Loucy (cell line): ENCODE data around the gene MCU.

ENCODE experiments used
- H2AFZ ChIP-seq: fragments of 200-600 bp; sonication (generic); 2 replicates; pipeline ENCODE4 v1.6.0; 2016; ENCODE audit warnings: antibody characterized with exemption, mild to moderate bottlenecking, low read length, moderate library complexity
- H3F3A ChIP-seq: fragments of 200-600 bp; 2 replicates; pipeline ENCODE4 v1.6.0; 2016; ENCODE audit warnings: antibody characterized with exemption, low read depth, mild to moderate bottlenecking
- H3K27me3 ChIP-seq: fragments of 200-600 bp; sonication (generic); 2 replicates; pipeline ENCODE4 v1.6.1; 2014; ENCODE audit warnings: low read length, mild to moderate bottlenecking; ENCODE audit not compliant: insufficient read depth, poor library complexity, severe bottlenecking
- H3K36me3 ChIP-seq: fragments of 200-600 bp; sonication (generic); 2 replicates; pipeline ENCODE4 v1.6.1; 2016; ENCODE audit warnings: low read length; ENCODE audit not compliant: insufficient read depth
- H3K4me1 ChIP-seq: fragments of 200-600 bp; sonication (generic); 2 replicates; pipeline ENCODE4 v1.5.1; 2014; ENCODE audit warnings: low read length, mild to moderate bottlenecking; ENCODE audit not compliant: insufficient read depth, poor library complexity, severe bottlenecking
- H3K4me2 ChIP-seq: fragments of 200-600 bp; sonication (generic); 2 replicates; pipeline ENCODE4 v1.6.0; 2014; ENCODE audit warnings: antibody characterized with exemption, low read length, low read depth, mild to moderate bottlenecking; ENCODE audit not compliant: poor library complexity, severe bottlenecking
- H3K4me3 ChIP-seq: fragments of 200-600 bp; sonication (generic); 2 replicates; pipeline ENCODE4 v1.5.1; 2014; ENCODE audit warnings: low read length, mild to moderate bottlenecking, mixed read lengths; ENCODE audit not compliant: poor library complexity, severe bottlenecking
- H3K79me2 ChIP-seq: fragments of 200-600 bp; sonication (generic); 2 replicates; pipeline ENCODE4 v1.6.1; 2014; ENCODE audit warnings: low read length; ENCODE audit not compliant: insufficient read depth
- H3K9ac ChIP-seq: fragments of 200-600 bp; sonication (generic); 2 replicates; pipeline ENCODE4 v1.6.0; 2014; ENCODE audit warnings: mild to moderate bottlenecking, low read depth, low read length, moderate library complexity; ENCODE audit not compliant: poor library complexity, severe bottlenecking
- H3K9me2 ChIP-seq: fragments of 200-600 bp; sonication (generic); replicated peaks from 2 replicates; pipeline ENCODE4 v1.6.1; 2016; ENCODE audit warnings: low read depth, low read length, mixed read lengths
- H3K9me3 ChIP-seq: fragments of 200-600 bp; sonication (generic); 2 replicates; pipeline ENCODE4 v1.6.1; 2014; ENCODE audit warnings: mild to moderate bottlenecking, antibody characterized with exemption, low read length, low read depth; ENCODE audit not compliant: insufficient read depth
- H4K20me1 ChIP-seq: fragments of 200-600 bp; sonication (generic); 2 replicates; pipeline ENCODE4 v1.6.0; 2014; ENCODE audit warnings: antibody characterized with exemption, low read length, mild to moderate bottlenecking; ENCODE audit not compliant: insufficient read depth, poor library complexity, severe bottlenecking
- EZH2phosphoT487 ChIP-seq: fragments of 200-600 bp; IDR thresholded peaks from 2 replicates; pipeline ENCODE4 v1.6.1; 2018; ENCODE audit warnings: antibody characterized with exemption, mild to moderate bottlenecking, moderate library complexity, borderline replicate concordance
- TF ChIP-seq, protein P1 (sequence below): fragments of 200-600 bp; sonication (generic); conservative IDR thresholded peaks from 2 replicates; pipeline ENCODE4 v1.5.1; 2014; ENCODE audit warnings: mild to moderate bottlenecking, antibody characterized with exemption, low read length

MCU gene

DNA sequence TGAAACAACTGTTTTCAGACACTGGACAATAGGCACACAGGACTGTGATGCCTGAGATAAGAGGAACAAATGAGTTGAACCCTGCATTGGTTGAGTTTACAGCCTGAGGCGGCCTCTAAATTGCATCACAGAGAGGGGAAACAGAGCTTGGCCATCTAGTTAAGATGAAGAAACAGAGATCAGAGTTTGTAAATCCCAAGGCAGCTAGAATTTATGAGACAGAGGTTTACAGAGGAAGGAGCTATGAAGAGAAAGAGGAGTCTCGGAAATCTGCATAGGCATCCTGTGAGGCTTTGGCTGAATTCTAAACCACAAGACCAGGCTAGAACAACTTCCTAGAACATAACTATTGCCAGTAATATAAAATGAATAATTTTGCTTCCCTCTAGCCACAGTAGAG is 160.6 kb downstream of the MCU start:
- H3K9me3 ChIP-seq = no peaks in the 10 kb centered on the region; the same call in 1 of the 2 replicates
- H3K9ac ChIP-seq = no peak overlapping the region
- 0 out of 2 replicates have a peak, but pooled peaks have one; percentile 9 for TF ChIP-seq EZH2phosphoT487
- TF ChIP-seq, protein P1, sequence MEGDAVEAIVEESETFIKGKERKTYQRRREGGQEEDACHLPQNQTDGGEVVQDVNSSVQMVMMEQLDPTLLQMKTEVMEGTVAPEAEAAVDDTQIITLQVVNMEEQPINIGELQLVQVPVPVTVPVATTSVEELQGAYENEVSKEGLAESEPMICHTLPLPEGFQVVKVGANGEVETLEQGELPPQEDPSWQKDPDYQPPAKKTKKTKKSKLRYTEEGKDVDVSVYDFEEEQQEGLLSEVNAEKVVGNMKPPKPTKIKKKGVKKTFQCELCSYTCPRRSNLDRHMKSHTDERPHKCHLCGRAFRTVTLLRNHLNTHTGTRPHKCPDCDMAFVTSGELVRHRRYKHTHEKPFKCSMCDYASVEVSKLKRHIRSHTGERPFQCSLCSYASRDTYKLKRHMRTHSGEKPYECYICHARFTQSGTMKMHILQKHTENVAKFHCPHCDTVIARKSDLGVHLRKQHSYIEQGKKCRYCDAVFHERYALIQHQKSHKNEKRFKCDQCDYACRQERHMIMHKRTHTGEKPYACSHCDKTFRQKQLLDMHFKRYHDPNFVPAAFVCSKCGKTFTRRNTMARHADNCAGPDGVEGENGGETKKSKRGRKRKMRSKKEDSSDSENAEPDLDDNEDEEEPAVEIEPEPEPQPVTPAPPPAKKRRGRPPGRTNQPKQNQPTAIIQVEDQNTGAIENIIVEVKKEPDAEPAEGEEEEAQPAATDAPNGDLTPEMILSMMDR = no peak
- no peaks in the 10 kb centered on the region for H3K79me2 ChIP-seq
- no peak overlapping the region for H2AFZ ChIP-seq
- no peaks in the 10 kb centered on the region for H4K20me1 ChIP-seq
- no peaks in the 10 kb centered on the region for H3F3A ChIP-seq
- H3K27me3 ChIP-seq = no peaks in the 10 kb centered on the region
- H3K4me2 ChIP-seq = no peak overlapping the region
- H3K4me3 ChIP-seq = no peak overlapping the region
- no peaks in the 10 kb centered on the region for H3K4me1 ChIP-seq
- no peaks in the 10 kb centered on the region for H3K36me3 ChIP-seq
- no peaks in the 10 kb centered on the region for H3K9me2 ChIP-seq

DNA sequence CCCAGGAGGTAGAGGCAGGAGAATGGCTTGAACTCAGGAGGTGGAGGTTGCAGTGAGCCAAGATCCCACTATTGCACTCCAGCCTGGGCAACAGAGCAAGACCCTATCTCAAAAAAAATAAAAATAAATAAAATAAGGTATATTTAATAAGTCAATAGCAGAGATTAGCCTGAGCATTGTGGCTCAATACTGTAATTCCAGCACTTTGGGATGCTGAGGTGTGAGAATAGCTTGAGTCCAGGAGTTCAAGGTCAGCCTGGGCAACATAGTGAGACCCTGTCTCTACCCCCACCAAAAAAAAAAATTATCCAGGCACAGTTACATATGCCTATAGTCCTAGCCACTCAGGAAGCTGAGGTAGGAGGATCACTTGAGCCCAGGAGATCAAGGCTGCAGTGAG is 163.2 kb downstream of the MCU start:
- Histone ChIP-seq H3K36me3 (no peaks in the 10 kb centered on the region), H3K27me3 (no peaks in the 10 kb centered on the region), H3K4me2 (no peak overlapping the region), H4K20me1 (no peaks in the 10 kb centered on the region), H3K79me2 (no peaks in the 10 kb centered on the region), H3K9me2 (no peaks in the 10 kb centered on the region), H3K4me1 (no peaks in the 10 kb centered on the region), H3K9ac (no peak overlapping the region), H3K4me3 (no peak overlapping the region), H3F3A (no peaks in the 10 kb centered on the region), H2AFZ (no peak overlapping the region), H3K9me3 (no peaks in the 10 kb centered on the region; the same call in 1 of the 2 replicates)
- TF ChIP-seq, protein P1 = no peak
- no peak for TF ChIP-seq EZH2phosphoT487

DNA sequence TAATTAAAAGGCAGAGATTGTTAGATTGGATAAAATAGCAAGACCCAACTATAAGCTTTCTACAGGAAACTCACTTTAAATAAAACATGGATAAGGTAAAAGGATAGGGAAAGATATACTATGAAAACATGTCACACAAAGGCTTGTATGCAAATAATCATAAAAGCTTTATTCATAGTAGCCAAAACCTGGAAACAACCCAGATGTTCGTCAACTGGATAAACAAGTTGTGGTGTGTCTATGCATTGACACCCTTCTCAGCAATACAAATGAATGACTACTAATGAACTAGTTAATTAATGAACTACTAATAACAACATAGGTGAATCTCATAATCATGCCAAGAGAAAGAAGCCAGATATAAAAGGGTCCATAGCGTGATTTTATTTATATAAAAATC is 163.8 kb downstream of the MCU start:
- H3K4me3 ChIP-seq = no peak overlapping the region
- H3K9ac ChIP-seq = no peak overlapping the region
- H4K20me1 ChIP-seq = no peaks in the 10 kb centered on the region
- H3F3A ChIP-seq = no peaks in the 10 kb centered on the region
- no peaks in the 10 kb centered on the region for H3K9me2 ChIP-seq
- no peaks in the 10 kb centered on the region; the same call in 1 of the 2 replicates for H3K9me3 ChIP-seq
- H3K79me2 ChIP-seq = no peaks in the 10 kb centered on the region
- H3K27me3 ChIP-seq = no peaks in the 10 kb centered on the region
- TF ChIP-seq, protein P1 = no peak
- TF ChIP-seq EZH2phosphoT487 = no peak
- H3K36me3 ChIP-seq = peaks cover 6% of the 10 kb centered on the region; the same call in 1 of the 2 replicates
- no peaks in the 10 kb centered on the region for H3K4me1 ChIP-seq
- H2AFZ ChIP-seq = no peak overlapping the region
- no peak overlapping the region for H3K4me2 ChIP-seq
